Psoas muscle (tissue), 8 donors: Measurements from ENCODE around the gene ABCC11. TPM values are rescaled to one million over a fixed set of nuclear protein-coding genes. Genes with fewer than 3 reads are reported as not detected.

Source experiments
- ATAC-seq, 4 donors: fragments of 200-7000 bp; cut with Tn5 transposase; one replicate each; pipeline ENCODE4 v1.9.1; 2020; ENCODE audit warnings: moderate library complexity in 3 of 4, mild to moderate bottlenecking in 2 of 4
- DNase-seq, 2 donors: peaks; one replicate each; pipeline ENCODE4 v3.0.0-alpha.2; 2020
- H3K27ac ChIP-seq: fragments of 200-600 bp; one replicate; pipeline ENCODE4 v1.8.0; 2022
- H3K27me3 ChIP-seq, 3 donors: fragments of 200-600 bp in 1 of 3; one replicate each; pipeline versions ENCODE4 v1.6.1 to v1.8.0; 2013 to 2022; ENCODE audit warnings: low read length in 2 of 3, mild to moderate bottlenecking in 2 of 3, moderate library complexity in 1 of 3; ENCODE audit not compliant: insufficient read depth in 3 of 3
- H3K36me3 ChIP-seq, 2 donors: fragments of 200-600 bp in 1 of 2; one replicate each; pipeline versions ENCODE4 v1.6.1 to v1.8.0; 2013 to 2022; ENCODE audit warnings: low read depth in 1 of 2, mild to moderate bottlenecking in 1 of 2, moderate library complexity in 1 of 2; ENCODE audit not compliant: insufficient read depth in 1 of 2
- H3K4me1 ChIP-seq: fragments of 200-600 bp; one replicate; pipeline ENCODE4 v1.8.0; 2022
- H3K4me3 ChIP-seq: fragments of 200-600 bp; one replicate; pipeline ENCODE4 v1.8.0; 2022; ENCODE audit warnings: mild to moderate bottlenecking
- H3K9me3 ChIP-seq: fragments of 200-600 bp; one replicate; pipeline ENCODE4 v1.8.0; 2022
- CTCF ChIP-seq: fragments of 200-600 bp; IDR thresholded peaks from one replicate; pipeline ENCODE4 v1.8.0; 2022; ENCODE audit warnings: antibody characterized with exemption
- WGBS, 3 donors: extraction: QIAGEN DNeasy Blood & Tissue Kit; methylation state at CpG; one replicate each; pipeline versions ENCODE4 v1.1.6 to v1.1.7; 2013; 5-methylcytosine and 5-hydroxymethylcytosine counted together
- intact Hi-C, 2 donors: fragments of 100-400 bp; cut with DNase I; formaldehyde crosslinking; loops; one replicate each; pipeline versions ENCODE4 v1.11.0 to v1.14.2; 2022
- polyA plus RNA-seq, 3 donors: library from polyadenylated mRNA; stranded (reverse); fragments of 200-250 nt; gene quantifications; one replicate each; pipeline ENCODE4 v1.2.3, GENCODE V29; 2013
- total RNA-seq, 4 donors: library from RNA; stranded (reverse); fragmentation: NEBNext Ultra II Directional in 2 of 4; extraction: Animal tissue kit (Norgen Biotek cat#: 25700) in 2 of 4; gene quantifications; one replicate each; pipeline versions ENCODE4 v1.2.1 to v1.2.4, GENCODE V29; 2021 to 2023
- donor health status: healthy with polysubstance abuse.
- donor health status: DM: no; HTN: no; CAD: no; lungs with moderate emphysema.
- donor health status: Bipolar disorder and iron deficiency.
- donor health status: healthy.
- donor health status: DM: yes; HTN: yes; CAD: no.
- donor health status: DM: no; HTN: no; CAD: no.
- donor health status: DM: no; HTN: no; CAD: no.
- donor health status: DM: yes; HTN: yes; CAD: no.

The ABCC11 gene
- total and polyA plus RNA-seq, 7 donors = 0.05 to 0.22 (median 0.15) TPM; not detected in 1

- Histone ChIP-seq H3K27ac (peak overlapping the region; percentile 81), H3K27me3 (no peaks in the 10 kb centered on the region), H3K4me3 (no peak overlapping the region), H3K4me1 (peaks cover 39% of the 10 kb centered on the region), H3K9me3 (no peaks in the 10 kb centered on the region), H3K36me3 (no peaks in the 10 kb centered on the region)
- intact Hi-C loops = no loop called here
- ATAC-seq (peak; percentile 77 to 90 (median 84)), DNase-seq (peak in 1 of 2 donors; percentile 27)
- 17 to 33% (median 27%) methylated on average over 13 of the region's 13 CpGs for WGBS, 3 donors
- TF ChIP-seq CTCF = no peak
These were observed 120.3 kb downstream of the ABCC11 start for GRCh38 chr16:48126801-48127644.

GRCh38 chr16:48125888-48126287, 121.5 kb downstream of the ABCC11 start:
- TF ChIP-seq CTCF = no peak

GRCh38 chr16:48124266-48124665, 123.1 kb downstream of the ABCC11 start:
- H3K9me3 ChIP-seq = no peaks in the 10 kb centered on the region
- TF ChIP-seq CTCF = no peak
- H3K4me3 ChIP-seq = no peak overlapping the region
- WGBS, 3 donors = 90 to 96% (median 93%) methylated on average over 2 of the region's 2 CpGs
- no peaks in the 10 kb centered on the region for H3K36me3 ChIP-seq
- ATAC-seq (no peak), DNase-seq (no peak)
- H3K27ac ChIP-seq = no peak overlapping the region
- intact Hi-C loops = no loop called here
- H3K27me3 ChIP-seq = no peaks in the 10 kb centered on the region
- peaks cover 37% of the 10 kb centered on the region for H3K4me1 ChIP-seq

More at GRCh38 chr16:48125888-48126287, 121.5 kb downstream of the ABCC11 start:
- DNase-seq (no peak), ATAC-seq (peak in 1 of 4 donors; percentile 23)
- Histone ChIP-seq H3K4me1 (peaks cover 39% of the 10 kb centered on the region), H3K4me3 (no peak overlapping the region), H3K27me3 (no peaks in the 10 kb centered on the region), H3K27ac (peak overlapping the region; percentile 81), H3K36me3 (no peaks in the 10 kb centered on the region), H3K9me3 (no peaks in the 10 kb centered on the region)
- WGBS, 3 donors = 60 to 73% (median 65%) methylated on average over 5 of the region's 5 CpGs
- intact Hi-C loops = no loop called here

DNA sequence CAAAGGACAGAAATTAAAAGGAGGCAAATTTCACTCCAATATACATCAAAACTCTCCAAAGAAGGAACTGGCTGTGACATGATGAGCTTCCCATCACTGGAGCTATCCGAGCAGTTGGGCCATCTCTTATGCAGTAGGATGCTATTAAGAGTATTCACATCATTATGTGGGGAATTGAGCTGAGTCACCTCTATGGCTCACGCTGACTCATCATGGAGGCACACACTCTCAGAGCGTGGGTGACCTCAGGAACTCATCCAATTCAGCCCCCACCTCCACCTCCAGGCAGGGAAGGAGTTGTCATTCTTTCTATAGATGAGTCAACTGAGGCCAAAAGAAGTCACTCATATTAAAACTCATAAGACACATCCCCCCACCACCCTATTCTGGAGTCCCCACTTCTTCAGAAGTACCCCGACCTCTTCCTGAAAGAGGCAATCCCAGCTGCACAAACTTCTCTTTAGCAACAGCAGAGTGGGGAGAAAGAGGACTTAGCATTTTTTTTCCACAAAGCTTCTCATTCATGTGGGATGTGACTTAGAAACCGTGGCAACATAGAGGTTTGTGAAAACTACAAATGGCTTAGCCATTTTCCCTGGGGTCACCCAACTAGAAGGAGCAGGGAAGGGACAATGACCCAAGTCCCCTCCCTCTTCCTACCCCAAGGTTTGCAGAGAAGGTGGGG, 124.1 kb downstream of the ABCC11 start:
- H3K4me1 ChIP-seq = peaks cover 26% of the 10 kb centered on the region
- H3K27me3 ChIP-seq = no peaks in the 10 kb centered on the region
- ATAC-seq (peak in 3 of 4 donors; percentile 70 to 87 (median 78)), DNase-seq (peak in 1 of 2 donors; percentile 30)
- H3K36me3 ChIP-seq = no peaks in the 10 kb centered on the region
- H3K27ac ChIP-seq = peak overlapping the region; percentile 67
- no peak for TF ChIP-seq CTCF
- WGBS, 3 donors = 53 to 64% (median 56%) methylated on average over 5 of the region's 5 CpGs
- intact Hi-C loops = no loop called here
- no peak overlapping the region for H3K4me3 ChIP-seq
- no peaks in the 10 kb centered on the region for H3K9me3 ChIP-seq
